MCF 10A (cell line): Measurements from ENCODE around the gene EP400. TPM values are rescaled to one million over a fixed set of nuclear protein-coding genes. Genes with fewer than 3 reads are reported as not detected.

Source experiments
- BruUV-seq: library from RNA; stranded (reverse); fragments of 400-500 nt; replicated peaks from 2 replicates; lab custom pipeline; 2021; lab: Mats Ljungman, UMichigan
- CTCF ChIA-PET: fragments of 300-600 bp; sonication (Branson Sonifier 250); formaldehyde crosslinking; extraction: SDS; loops from one replicate; lab custom pipeline; 2021; ENCODE audit warnings: antibody characterized with exemption, inconsistent platforms; lab: Yijun Ruan, JAX
- POLR2A ChIA-PET: fragments of 300-600, 350-650 bp; sonication (Branson Sonifier 250); formaldehyde crosslinking; extraction: SDS; loops from one replicate; lab custom pipeline; 2020; ENCODE audit warnings: antibody characterized with exemption, inconsistent platforms; lab: Yijun Ruan, JAX
- DNase-seq: peaks from one replicate; pipeline ENCODE4 v3.0.0-alpha.2; 2018; ENCODE audit not compliant: unreplicated experiment
- H3K27ac Mint-ChIP-seq: one replicate; pipeline ENCODE4 v1.8.0; 2022; ENCODE audit warnings: mild to moderate bottlenecking, low read depth, mixed read lengths; ENCODE audit not compliant: unreplicated experiment
- H3K27me3 Mint-ChIP-seq: one replicate; pipeline ENCODE4 v1.8.0; 2022; ENCODE audit warnings: mixed read lengths; ENCODE audit not compliant: insufficient read depth, unreplicated experiment
- H3K36me3 Mint-ChIP-seq: one replicate; pipeline ENCODE4 v1.8.0; 2022; ENCODE audit warnings: mild to moderate bottlenecking, moderate library complexity, mixed read lengths; ENCODE audit not compliant: insufficient read depth, unreplicated experiment
- H3K4me1 Mint-ChIP-seq: one replicate; pipeline ENCODE4 v1.8.0; 2022; ENCODE audit warnings: mixed read lengths; ENCODE audit not compliant: insufficient read depth, unreplicated experiment
- H3K4me3 Mint-ChIP-seq: one replicate; pipeline ENCODE4 v1.8.0; 2022; ENCODE audit warnings: mild to moderate bottlenecking, moderate library complexity, mixed read lengths; ENCODE audit not compliant: unreplicated experiment
- H3K9me3 Mint-ChIP-seq: one replicate; pipeline ENCODE4 v1.8.0; 2022; ENCODE audit warnings: mixed read lengths; ENCODE audit not compliant: unreplicated experiment
- intact Hi-C: fragments of 100-400 bp; cut with micrococcal nuclease; formaldehyde crosslinking; loops from 2 replicates; pipeline ENCODE4 v1.14.1; 2022
- total RNA-seq: library from RNA; stranded (reverse); gene quantifications from 2 replicates; pipeline ENCODE4 v1.2.3, GENCODE V29; 2022
- TF ChIP-seq, protein P1 (sequence below): fragments of 200-600 bp; IDR thresholded peaks from one replicate; pipeline ENCODE4 v1.8.0; 2022; ENCODE audit warnings: antibody characterized with exemption, mild to moderate bottlenecking; ENCODE audit not compliant: unreplicated experiment

Gene EP400
- total RNA-seq, 1 experiment from 2014 or later, result 52.4 TPM

- no peaks in the 10 kb centered on the region for H3K9me3 Mint-ChIP-seq
- peaks cover 13% of the 10 kb centered on the region for H3K4me1 Mint-ChIP-seq
- no peak for DNase-seq
- ChIA-PET POLR2A (no interaction called here), CTCF (no interaction called here)
- BruUV-seq, result no TSS peak
- no peak overlapping the region for H3K4me3 Mint-ChIP-seq
- intact Hi-C loops, result no loop called here
- H3K36me3 Mint-ChIP-seq, result peaks cover 43% of the 10 kb centered on the region
- H3K27ac Mint-ChIP-seq, result no peak overlapping the region
- TF ChIP-seq, protein P1, sequence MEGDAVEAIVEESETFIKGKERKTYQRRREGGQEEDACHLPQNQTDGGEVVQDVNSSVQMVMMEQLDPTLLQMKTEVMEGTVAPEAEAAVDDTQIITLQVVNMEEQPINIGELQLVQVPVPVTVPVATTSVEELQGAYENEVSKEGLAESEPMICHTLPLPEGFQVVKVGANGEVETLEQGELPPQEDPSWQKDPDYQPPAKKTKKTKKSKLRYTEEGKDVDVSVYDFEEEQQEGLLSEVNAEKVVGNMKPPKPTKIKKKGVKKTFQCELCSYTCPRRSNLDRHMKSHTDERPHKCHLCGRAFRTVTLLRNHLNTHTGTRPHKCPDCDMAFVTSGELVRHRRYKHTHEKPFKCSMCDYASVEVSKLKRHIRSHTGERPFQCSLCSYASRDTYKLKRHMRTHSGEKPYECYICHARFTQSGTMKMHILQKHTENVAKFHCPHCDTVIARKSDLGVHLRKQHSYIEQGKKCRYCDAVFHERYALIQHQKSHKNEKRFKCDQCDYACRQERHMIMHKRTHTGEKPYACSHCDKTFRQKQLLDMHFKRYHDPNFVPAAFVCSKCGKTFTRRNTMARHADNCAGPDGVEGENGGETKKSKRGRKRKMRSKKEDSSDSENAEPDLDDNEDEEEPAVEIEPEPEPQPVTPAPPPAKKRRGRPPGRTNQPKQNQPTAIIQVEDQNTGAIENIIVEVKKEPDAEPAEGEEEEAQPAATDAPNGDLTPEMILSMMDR, result no peak
- no peaks in the 10 kb centered on the region for H3K27me3 Mint-ChIP-seq
These were observed 131.7 kb downstream of the EP400 start for GRCh38 chr12:132081423-132081822.

DNA sequence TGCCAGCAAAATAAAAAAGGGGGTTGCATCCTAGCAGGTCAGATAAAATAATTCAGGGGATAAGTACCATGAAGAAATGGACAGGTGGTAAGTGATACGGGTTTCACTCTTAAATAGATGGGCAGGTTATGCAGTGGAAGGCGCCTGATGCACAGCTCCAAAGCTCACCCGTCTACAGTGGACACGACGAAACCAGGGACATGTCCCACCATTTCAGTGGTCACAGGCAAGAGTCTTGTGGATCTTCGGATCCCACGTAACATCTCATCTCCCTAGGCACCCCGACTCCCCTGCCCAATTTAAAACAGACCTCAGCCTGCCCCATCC, 133.8 kb downstream of the EP400 start:
- POLR2A ChIA-PET, result interaction anchor here (0.7 to 1.4 kb wide), 4 partner anchors 9 to 21 kb away, joined by 3 read pairs; no protein-coding TSS in a partner anchor
- intact Hi-C loops, result no loop called here

GRCh38 chr12:132083941-132084620, 134.3 kb downstream of the EP400 start:
- Mint-ChIP-seq H3K27me3 (no peaks in the 10 kb centered on the region), H3K9me3 (no peaks in the 10 kb centered on the region), H3K27ac (peak overlapping the region; percentile 70), H3K36me3 (peaks cover 35% of the 10 kb centered on the region), H3K4me1 (peaks cover 13% of the 10 kb centered on the region), H3K4me3 (peak overlapping the region; percentile 81)
- ChIA-PET POLR2A (interaction anchor here (0.7 to 1.4 kb wide), 4 partner anchors 9 to 21 kb away, joined by 3 read pairs; no protein-coding TSS in a partner anchor), CTCF (no interaction called here)
- DNase-seq, result peak; percentile 89
- intact Hi-C loops, result no loop called here
- TF ChIP-seq, protein P1, result no peak
- BruUV-seq, result no TSS peak

More for the DNA sequence above, 133.8 kb downstream of the EP400 start:
- CTCF ChIA-PET, result no interaction called here
- H3K27me3 Mint-ChIP-seq, result no peaks in the 10 kb centered on the region
- H3K27ac Mint-ChIP-seq, result peak overlapping the region; percentile 18
- TF ChIP-seq, protein P1, result no peak
- no peaks in the 10 kb centered on the region for H3K9me3 Mint-ChIP-seq
- H3K36me3 Mint-ChIP-seq, result peaks cover 35% of the 10 kb centered on the region
- BruUV-seq, result no TSS peak
- DNase-seq, result no peak
- peak overlapping the region; percentile 81 for H3K4me3 Mint-ChIP-seq
- H3K4me1 Mint-ChIP-seq, result peaks cover 13% of the 10 kb centered on the region

DNA sequence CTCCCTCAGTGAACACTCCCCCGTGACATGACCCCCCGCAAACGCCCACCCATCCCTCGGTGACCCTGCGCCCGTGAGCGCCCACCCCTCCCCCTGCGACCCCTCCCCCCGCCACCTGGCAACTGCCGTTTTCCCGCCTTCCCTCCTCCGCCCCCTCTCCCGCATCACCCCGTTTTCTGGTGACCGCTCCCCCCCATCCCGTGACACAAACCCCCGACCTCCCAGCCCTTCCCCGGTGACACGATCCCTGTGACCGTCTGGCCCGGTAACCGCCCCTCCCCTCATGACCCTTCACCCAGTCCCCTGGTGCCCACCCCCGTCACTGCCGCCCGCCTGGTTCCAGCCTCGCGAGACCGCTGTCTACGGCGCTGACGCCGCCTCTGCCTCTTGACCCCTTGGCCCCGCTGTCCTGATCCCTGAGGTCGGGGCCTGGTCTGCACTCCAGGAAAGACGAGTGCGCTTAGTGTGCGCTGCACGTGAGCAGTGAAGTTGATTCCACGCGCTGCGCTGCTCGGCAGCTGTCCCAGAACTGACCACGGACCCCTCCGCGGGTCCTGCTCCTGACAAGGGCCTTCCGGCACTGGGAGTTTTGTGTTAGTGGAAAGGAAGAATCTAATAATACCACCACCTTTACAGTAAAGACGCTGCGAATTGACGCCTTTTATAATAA, 135.0 kb downstream of the EP400 start:
- Mint-ChIP-seq H3K4me1 (peaks cover 13% of the 10 kb centered on the region), H3K9me3 (no peaks in the 10 kb centered on the region), H3K4me3 (peak overlapping the region; percentile 81), H3K27me3 (no peaks in the 10 kb centered on the region), H3K36me3 (peaks cover 35% of the 10 kb centered on the region), H3K27ac (peak overlapping the region; percentile 70)
- CTCF ChIA-PET, result interaction anchor here (0.7 kb wide), 1 partner anchor 779 kb away, joined by 3 read pairs; no protein-coding TSS in a partner anchor
- DNase-seq, result peak; percentile 52
- TF ChIP-seq, protein P1, result no peak
- intact Hi-C loops, result no loop called here
- no TSS peak for BruUV-seq
- POLR2A ChIA-PET, result interaction anchor here (0.6 kb wide), 1 partner anchor 15 kb away, joined by 3 read pairs; no protein-coding TSS in a partner anchor
